Loucy (cell line): Measurements from ENCODE around the gene FTO.

ENCODE experiments used
- H2AFZ ChIP-seq: fragments of 200-600 bp; sonication (generic); 2 replicates; pipeline ENCODE4 v1.6.0; 2016; ENCODE audit warnings: antibody characterized with exemption, mild to moderate bottlenecking, low read length, moderate library complexity
- H3F3A ChIP-seq: fragments of 200-600 bp; 2 replicates; pipeline ENCODE4 v1.6.0; 2016; ENCODE audit warnings: antibody characterized with exemption, low read depth, mild to moderate bottlenecking
- H3K27me3 ChIP-seq: fragments of 200-600 bp; sonication (generic); 2 replicates; pipeline ENCODE4 v1.6.1; 2014; ENCODE audit warnings: low read length, mild to moderate bottlenecking; ENCODE audit not compliant: insufficient read depth, poor library complexity, severe bottlenecking
- H3K36me3 ChIP-seq: fragments of 200-600 bp; sonication (generic); 2 replicates; pipeline ENCODE4 v1.6.1; 2016; ENCODE audit warnings: low read length; ENCODE audit not compliant: insufficient read depth
- H3K4me1 ChIP-seq: fragments of 200-600 bp; sonication (generic); 2 replicates; pipeline ENCODE4 v1.5.1; 2014; ENCODE audit warnings: low read length, mild to moderate bottlenecking; ENCODE audit not compliant: insufficient read depth, poor library complexity, severe bottlenecking
- H3K4me2 ChIP-seq: fragments of 200-600 bp; sonication (generic); 2 replicates; pipeline ENCODE4 v1.6.0; 2014; ENCODE audit warnings: antibody characterized with exemption, low read length, low read depth, mild to moderate bottlenecking; ENCODE audit not compliant: poor library complexity, severe bottlenecking
- H3K4me3 ChIP-seq: fragments of 200-600 bp; sonication (generic); 2 replicates; pipeline ENCODE4 v1.5.1; 2014; ENCODE audit warnings: low read length, mild to moderate bottlenecking, mixed read lengths; ENCODE audit not compliant: poor library complexity, severe bottlenecking
- H3K79me2 ChIP-seq: fragments of 200-600 bp; sonication (generic); 2 replicates; pipeline ENCODE4 v1.6.1; 2014; ENCODE audit warnings: low read length; ENCODE audit not compliant: insufficient read depth
- H3K9ac ChIP-seq: fragments of 200-600 bp; sonication (generic); 2 replicates; pipeline ENCODE4 v1.6.0; 2014; ENCODE audit warnings: mild to moderate bottlenecking, low read depth, low read length, moderate library complexity; ENCODE audit not compliant: poor library complexity, severe bottlenecking
- H3K9me2 ChIP-seq: fragments of 200-600 bp; sonication (generic); replicated peaks from 2 replicates; pipeline ENCODE4 v1.6.1; 2016; ENCODE audit warnings: low read depth, low read length, mixed read lengths
- H3K9me3 ChIP-seq: fragments of 200-600 bp; sonication (generic); 2 replicates; pipeline ENCODE4 v1.6.1; 2014; ENCODE audit warnings: mild to moderate bottlenecking, antibody characterized with exemption, low read length, low read depth; ENCODE audit not compliant: insufficient read depth
- H4K20me1 ChIP-seq: fragments of 200-600 bp; sonication (generic); 2 replicates; pipeline ENCODE4 v1.6.0; 2014; ENCODE audit warnings: antibody characterized with exemption, low read length, mild to moderate bottlenecking; ENCODE audit not compliant: insufficient read depth, poor library complexity, severe bottlenecking
- EZH2phosphoT487 ChIP-seq: fragments of 200-600 bp; IDR thresholded peaks from 2 replicates; pipeline ENCODE4 v1.6.1; 2018; ENCODE audit warnings: antibody characterized with exemption, mild to moderate bottlenecking, moderate library complexity, borderline replicate concordance
- TF ChIP-seq, protein P1 (sequence below): fragments of 200-600 bp; sonication (generic); conservative IDR thresholded peaks from 2 replicates; pipeline ENCODE4 v1.5.1; 2014; ENCODE audit warnings: mild to moderate bottlenecking, antibody characterized with exemption, low read length

Gene FTO

DNA sequence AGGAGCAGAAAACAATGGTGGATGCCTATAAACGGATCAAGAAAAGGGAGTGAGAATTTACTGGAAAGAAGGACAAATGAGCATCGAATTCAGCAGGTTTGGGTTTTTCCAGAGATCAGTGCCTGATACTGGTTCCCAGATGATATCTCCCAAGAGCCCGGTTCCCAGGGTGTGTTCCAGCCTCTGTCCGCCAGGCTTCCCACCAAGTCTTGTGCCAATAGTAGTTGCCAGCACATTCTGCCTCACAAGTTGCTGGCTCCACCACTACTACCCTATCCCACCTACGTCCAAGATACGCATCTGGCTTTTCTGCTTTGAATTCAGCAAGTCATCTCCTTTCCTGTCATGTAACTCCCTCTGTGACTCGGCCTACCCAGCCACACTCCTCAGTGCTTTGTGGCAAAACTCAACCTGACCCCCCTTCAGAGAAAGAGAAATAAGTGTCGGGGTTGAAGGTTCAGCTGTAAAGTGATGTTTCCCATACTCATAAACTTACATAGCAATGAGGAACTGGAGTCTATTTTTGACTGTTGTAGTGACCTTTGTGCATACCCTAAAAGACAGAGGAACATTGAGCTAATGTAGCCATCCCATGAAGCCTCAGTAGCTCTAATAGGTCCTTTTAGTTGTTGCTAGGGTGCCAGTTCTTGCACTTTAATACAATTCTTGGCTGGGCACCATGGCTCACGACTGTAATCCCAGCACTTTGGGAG lies 305.7 kb downstream of the FTO start:
- Histone ChIP-seq H3K4me2 (no peak overlapping the region), H3K79me2 (no peaks in the 10 kb centered on the region), H3F3A (no peaks in the 10 kb centered on the region), H3K4me1 (peaks cover 10% of the 10 kb centered on the region), H3K4me3 (no peak overlapping the region), H3K27me3 (no peaks in the 10 kb centered on the region), H3K9me3 (peaks cover 17% of the 10 kb centered on the region), H3K9ac (no peak overlapping the region), H3K9me2 (no peaks in the 10 kb centered on the region), H2AFZ (no peak overlapping the region), H4K20me1 (no peaks in the 10 kb centered on the region), H3K36me3 (peaks cover 3% of the 10 kb centered on the region)
- TF ChIP-seq, protein P1, sequence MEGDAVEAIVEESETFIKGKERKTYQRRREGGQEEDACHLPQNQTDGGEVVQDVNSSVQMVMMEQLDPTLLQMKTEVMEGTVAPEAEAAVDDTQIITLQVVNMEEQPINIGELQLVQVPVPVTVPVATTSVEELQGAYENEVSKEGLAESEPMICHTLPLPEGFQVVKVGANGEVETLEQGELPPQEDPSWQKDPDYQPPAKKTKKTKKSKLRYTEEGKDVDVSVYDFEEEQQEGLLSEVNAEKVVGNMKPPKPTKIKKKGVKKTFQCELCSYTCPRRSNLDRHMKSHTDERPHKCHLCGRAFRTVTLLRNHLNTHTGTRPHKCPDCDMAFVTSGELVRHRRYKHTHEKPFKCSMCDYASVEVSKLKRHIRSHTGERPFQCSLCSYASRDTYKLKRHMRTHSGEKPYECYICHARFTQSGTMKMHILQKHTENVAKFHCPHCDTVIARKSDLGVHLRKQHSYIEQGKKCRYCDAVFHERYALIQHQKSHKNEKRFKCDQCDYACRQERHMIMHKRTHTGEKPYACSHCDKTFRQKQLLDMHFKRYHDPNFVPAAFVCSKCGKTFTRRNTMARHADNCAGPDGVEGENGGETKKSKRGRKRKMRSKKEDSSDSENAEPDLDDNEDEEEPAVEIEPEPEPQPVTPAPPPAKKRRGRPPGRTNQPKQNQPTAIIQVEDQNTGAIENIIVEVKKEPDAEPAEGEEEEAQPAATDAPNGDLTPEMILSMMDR = no peak
- TF ChIP-seq EZH2phosphoT487 = no peak

DNA sequence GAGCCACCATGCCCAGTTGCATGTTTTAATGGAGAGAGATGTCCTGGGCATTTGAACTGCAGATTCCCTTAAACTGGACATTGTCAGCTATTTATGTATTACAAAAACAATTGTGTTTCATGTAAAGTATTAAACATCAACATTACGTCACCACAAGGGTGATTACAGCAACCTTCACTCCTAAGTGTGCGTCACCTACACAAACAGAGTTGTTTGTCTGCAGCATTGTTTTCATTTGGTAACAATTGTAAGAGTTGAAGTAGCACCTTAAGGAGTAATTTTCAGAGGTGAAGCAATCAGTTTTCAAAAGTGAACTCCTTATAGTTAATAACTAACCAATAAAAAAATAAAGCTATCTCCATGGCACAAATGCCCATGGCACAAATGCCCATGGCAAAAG lies 311.2 kb downstream of the FTO start:
- Histone ChIP-seq H3K4me2 (no peak overlapping the region), H3K4me3 (no peak overlapping the region), H3K9me3 (peaks cover 17% of the 10 kb centered on the region), H2AFZ (no peak overlapping the region), H3K9me2 (no peaks in the 10 kb centered on the region), H3K4me1 (peaks cover 10% of the 10 kb centered on the region), H3K79me2 (no peaks in the 10 kb centered on the region), H3K9ac (no peak overlapping the region), H3K27me3 (no peaks in the 10 kb centered on the region), H4K20me1 (no peaks in the 10 kb centered on the region), H3K36me3 (peaks cover 3% of the 10 kb centered on the region), H3F3A (no peaks in the 10 kb centered on the region)
- TF ChIP-seq, protein P1 = no peak
- TF ChIP-seq EZH2phosphoT487 = no peak

DNA sequence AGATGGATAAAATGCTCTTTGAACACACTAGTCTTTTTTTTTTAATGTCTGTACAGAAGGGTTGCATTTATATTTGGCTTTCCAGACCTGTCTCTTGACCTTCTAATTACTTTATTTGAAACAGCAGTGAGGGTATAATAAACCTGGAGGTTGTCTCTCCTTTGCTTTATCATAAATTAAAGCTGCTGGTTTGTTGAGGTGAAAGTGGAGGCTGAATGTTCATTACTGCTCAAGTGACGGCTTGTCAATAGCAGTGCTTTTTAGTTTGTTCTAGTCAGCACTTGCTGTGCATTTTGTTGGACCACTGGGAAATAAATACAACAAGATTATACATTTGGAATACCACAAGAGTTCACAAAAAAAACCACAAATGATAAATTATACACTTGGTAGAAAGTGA lies 318.4 kb downstream of the FTO start:
- Histone ChIP-seq H3K4me2 (no peak overlapping the region), H3K4me1 (no peaks in the 10 kb centered on the region), H3F3A (no peaks in the 10 kb centered on the region), H3K9me3 (no peaks in the 10 kb centered on the region), H3K9ac (no peak overlapping the region), H3K79me2 (no peaks in the 10 kb centered on the region), H3K4me3 (no peak overlapping the region), H3K9me2 (no peaks in the 10 kb centered on the region), H4K20me1 (no peaks in the 10 kb centered on the region), H3K36me3 (no peaks in the 10 kb centered on the region), H2AFZ (no peak overlapping the region), H3K27me3 (no peaks in the 10 kb centered on the region)
- no peak for TF ChIP-seq EZH2phosphoT487
- TF ChIP-seq, protein P1 = no peak
